DLD1 (cell line): ENCODE data around the gene POLA2.
"Not testable (repeated sequence)": the region's sequence is repeated elsewhere in the genome, so short reads cannot be mapped to it uniquely, and the experiment has no call there.

Experiments used
- in situ Hi-C: cut with HindIII; loops from 2 replicates; pipeline ENCODE4 v1.10.0; 2017; ENCODE audit warnings: low sequenced_read_pairs

POLA2 gene

GRCh38 chr11:65261591-65262380, at the start of gene POLA2:
Gene POLA2 (plus strand): TSS chr11:65261962. CDS start chr11:65262293, 331 bp downstream.
- in situ Hi-C loops, result no loop called here

- in situ Hi-C loops, result no loop called here
Measured at GRCh38 chr11:65212226-65212801, 49.4 kb upstream of the POLA2 start.

GRCh38 chr11:65213322-65214211, 48.2 kb upstream of the POLA2 start:
- in situ Hi-C loops, result no loop called here

GRCh38 chr11:65214212-65214845, 47.4 kb upstream of the POLA2 start:
- in situ Hi-C loops, result no loop called here

GRCh38 chr11:65215441-65216076, 46.2 kb upstream of the POLA2 start:
- in situ Hi-C loops, result no loop called here

- in situ Hi-C loops, result no loop called here
Measured at GRCh38 chr11:65216830-65217229, 44.9 kb upstream of the POLA2 start.

GRCh38 chr11:65217441-65218423, 44.0 kb upstream of the POLA2 start:
- in situ Hi-C loops, result no loop called here

- in situ Hi-C loops, result no loop called here
Measured at GRCh38 chr11:65218446-65218845, 43.3 kb upstream of the POLA2 start.

- in situ Hi-C loops, result no loop called here
Measured at GRCh38 chr11:65219930-65220213, 41.9 kb upstream of the POLA2 start.

- in situ Hi-C loops, result no loop called here
Measured at GRCh38 chr11:65221026-65221425, 40.7 kb upstream of the POLA2 start.

- in situ Hi-C loops, result no loop called here
Measured at GRCh38 chr11:65223011-65223410, 38.8 kb upstream of the POLA2 start.

- in situ Hi-C loops, result no loop called here
Measured at GRCh38 chr11:65224930-65225278, 36.9 kb upstream of the POLA2 start.

- in situ Hi-C loops, result no loop called here
Measured at GRCh38 chr11:65225279-65226102, 36.3 kb upstream of the POLA2 start.

GRCh38 chr11:65226103-65226442, 35.7 kb upstream of the POLA2 start:
- in situ Hi-C loops, result no loop called here

- in situ Hi-C loops, result no loop called here
Measured at GRCh38 chr11:65227879-65228278, 33.9 kb upstream of the POLA2 start.

- in situ Hi-C loops, result no loop called here
Measured at GRCh38 chr11:65236194-65237059, 25.3 kb upstream of the POLA2 start.

- in situ Hi-C loops, result not testable (repeated sequence)
Measured at GRCh38 chr11:65238302-65238701, 23.5 kb upstream of the POLA2 start.

GRCh38 chr11:65241134-65241533, 20.6 kb upstream of the POLA2 start:
- in situ Hi-C loops, result no loop called here
